Endodermal cell (in vitro differentiated cells): ENCODE measurements around the gene EPHB1. TPM values are rescaled to one million over a fixed set of nuclear protein-coding genes. Genes with fewer than 3 reads are reported as not detected.

Experiments
- DNase-seq: peaks from one replicate; pipeline ENCODE4 v3.0.0-alpha.2; 2017
- H3K27ac ChIP-seq: 2 replicates; pipeline ENCODE4 v1.5.1; 2013; ENCODE audit warnings: mild to moderate bottlenecking, low read depth, low read length, moderate library complexity
- H3K27me3 ChIP-seq: 2 replicates; pipeline ENCODE4 v1.6.1; 2013; ENCODE audit warnings: mild to moderate bottlenecking, low read length, moderate library complexity; ENCODE audit not compliant: insufficient read depth, control insufficient read depth, poor library complexity, severe bottlenecking
- H3K36me3 ChIP-seq: 2 replicates; pipeline ENCODE4 v1.7.0; 2013; ENCODE audit warnings: mild to moderate bottlenecking, low read length, moderate library complexity; ENCODE audit not compliant: control insufficient read depth, insufficient read depth
- H3K4me1 ChIP-seq: one replicate; pipeline ENCODE4 v1.7.0; 2013; ENCODE audit warnings: low read length; ENCODE audit not compliant: control insufficient read depth, insufficient read depth
- H3K4me3 ChIP-seq: 2 replicates; pipeline ENCODE4 v1.5.1; 2013; ENCODE audit warnings: mild to moderate bottlenecking, low read length, moderate library complexity
- H3K9ac ChIP-seq: 2 replicates; pipeline ENCODE4 v1.6.1; 2013; ENCODE audit warnings: mild to moderate bottlenecking, low read length, moderate library complexity; ENCODE audit not compliant: poor library complexity, severe bottlenecking; ENCODE audit errors: extremely low read depth
- H3K9me3 ChIP-seq: 2 replicates; pipeline ENCODE4 v1.6.1; 2013; ENCODE audit warnings: mild to moderate bottlenecking, low read length, moderate library complexity; ENCODE audit not compliant: control insufficient read depth
- H3K27ac Mint-ChIP-seq: 2 replicates; pipeline ENCODE4 v1.8.0; 2020; ENCODE audit warnings: mixed read lengths
- H3K27me3 Mint-ChIP-seq: 2 replicates; pipeline ENCODE4 v1.8.0; 2021; ENCODE audit warnings: mild to moderate bottlenecking, mixed read lengths; ENCODE audit not compliant: insufficient read depth
- H3K36me3 Mint-ChIP-seq: 2 replicates; pipeline ENCODE4 v1.8.0; 2020; ENCODE audit warnings: low read depth, mixed read lengths
- H3K4me1 Mint-ChIP-seq: 2 replicates; pipeline ENCODE4 v1.8.0; 2020; ENCODE audit warnings: mixed read lengths
- H3K4me3 Mint-ChIP-seq: 2 replicates; pipeline ENCODE4 v1.8.0; 2020; ENCODE audit warnings: mild to moderate bottlenecking, moderate library complexity, mixed read lengths
- H3K9me3 Mint-ChIP-seq: 2 replicates; pipeline ENCODE4 v1.8.0; 2020; ENCODE audit warnings: mild to moderate bottlenecking, mixed read lengths
- CTCF ChIP-seq: fragments of 200-600 bp; sonication (generic); conservative IDR thresholded peaks from 2 replicates; pipeline ENCODE4 v1.5.0; 2021; ENCODE audit warnings: antibody characterized with exemption, mild to moderate bottlenecking
- WGBS, 2 experiments: methylation state at CpG; one replicate each; pipeline versions ENCODE4 v1.1.5 to v1.1.7; 2013; ENCODE audit warnings: missing lambda C conversion rate in 2 of 2, mixed read lengths in 1 of 2; ENCODE audit not compliant: insufficient coverage in 1 of 2, insufficient read length in 1 of 2; 5-methylcytosine and 5-hydroxymethylcytosine counted together
- total RNA-seq, 2 donors: library from RNA; stranded (reverse); fragmentation: NEBNext Ultra II Directional in 1 of 2; extraction: Animal tissue kit (Norgen Biotek cat#: 25700) in 1 of 2; gene quantifications; 2 replicates in 1 of 2; 3 replicates in 1 of 2; pipeline ENCODE4 v1.2.1, GENCODE V29; 2021

EPHB1 gene
- total RNA-seq, 2 donors from 2014 or later, result 2.9 to 3.6 TPM

GRCh38 chr3:134808835-134809234 is 13.8 kb downstream of the EPHB1 start:
- Mint-ChIP-seq H3K4me1 (peaks cover 49% of the 10 kb centered on the region), H3K9me3 (no peaks in the 10 kb centered on the region)

GRCh38 chr3:134809427-134810051 is 14.5 kb downstream of the EPHB1 start:
- Histone ChIP-seq H3K9ac (no peak overlapping the region), H3K4me3 (no peak overlapping the region), H3K27ac (no peak overlapping the region), H3K4me1 (no peaks in the 10 kb centered on the region), H3K36me3 (no peaks in the 10 kb centered on the region), H3K9me3 (no peaks in the 10 kb centered on the region), H3K27me3 (peaks cover 68% of the 10 kb centered on the region)
- Mint-ChIP-seq H3K4me3 (no peak overlapping the region), H3K4me1 (peaks cover 47% of the 10 kb centered on the region), H3K9me3 (no peaks in the 10 kb centered on the region), H3K27me3 (peaks cover 67% of the 10 kb centered on the region), H3K36me3 (no peaks in the 10 kb centered on the region), H3K27ac (no peak overlapping the region)
- no peak for TF ChIP-seq CTCF
- WGBS, 2 experiments, result 64 to 66% methylated on average over 5 of the region's 5 CpGs
- DNase-seq, result peak; percentile 72

More at GRCh38 chr3:134808835-134809234, 13.8 kb downstream of the EPHB1 start:
- Histone ChIP-seq H3K27me3 (peaks cover 65% of the 10 kb centered on the region), H3K36me3 (no peaks in the 10 kb centered on the region), H3K27ac (no peak overlapping the region), H3K9ac (no peak overlapping the region), H3K4me1 (no peaks in the 10 kb centered on the region), H3K4me3 (no peak overlapping the region), H3K9me3 (no peaks in the 10 kb centered on the region)
- Mint-ChIP-seq H3K27ac (no peak overlapping the region), H3K27me3 (peaks cover 62% of the 10 kb centered on the region), H3K36me3 (no peaks in the 10 kb centered on the region), H3K4me3 (no peak overlapping the region)
- 93 to 100% methylated on average over 1 of the region's 1 CpG for WGBS, 2 experiments
- DNase-seq, result no peak
- no peak for TF ChIP-seq CTCF

GRCh38 chr3:134810052-134810435 is 15.0 kb downstream of the EPHB1 start:
- WGBS, 2 experiments, result 83 to 85% methylated on average over 2 of the region's 2 CpGs
- Histone ChIP-seq H3K4me3 (no peak overlapping the region), H3K9ac (no peak overlapping the region), H3K4me1 (no peaks in the 10 kb centered on the region), H3K9me3 (no peaks in the 10 kb centered on the region), H3K36me3 (no peaks in the 10 kb centered on the region), H3K27me3 (peaks cover 73% of the 10 kb centered on the region), H3K27ac (no peak overlapping the region)
- Mint-ChIP-seq H3K27ac (peak overlapping the region; percentile 4), H3K36me3 (no peaks in the 10 kb centered on the region), H3K9me3 (no peaks in the 10 kb centered on the region), H3K27me3 (peaks cover 64% of the 10 kb centered on the region), H3K4me1 (peaks cover 42% of the 10 kb centered on the region), H3K4me3 (no peak overlapping the region)
- no peak for TF ChIP-seq CTCF
- peak; percentile 84 for DNase-seq
